WTC11 (cell line): ENCODE results near the gene PDGFRA. TPM values are rescaled to one million over a fixed set of nuclear protein-coding genes. Genes with fewer than 3 reads are reported as not detected.

ENCODE experiments used
- ATF1 ChIP-seq: sonication (generic); formaldehyde crosslinking; IDR thresholded peaks from 2 replicates; pipeline ENCODE4 v1.8.1; 2023; ENCODE audit warnings: mild to moderate bottlenecking, moderate library complexity, missing genetic modification reagents
- CREM ChIP-seq: sonication (generic); formaldehyde crosslinking; IDR thresholded peaks from 2 replicates; pipeline ENCODE4 v1.8.1; 2022; ENCODE audit warnings: mild to moderate bottlenecking, missing genetic modification reagents, moderate library complexity
- EMX1 ChIP-seq: fragments of 250-450 bp; sonication (Bioruptor Pico); IDR thresholded peaks from 2 replicates; pipeline ENCODE4 v1.8.0; 2021; ENCODE audit warnings: mild to moderate bottlenecking
- ESRRA ChIP-seq: sonication (generic); formaldehyde crosslinking; IDR thresholded peaks from 2 replicates; pipeline ENCODE4 v1.8.1; 2022; ENCODE audit warnings: mild to moderate bottlenecking, missing genetic modification reagents, borderline replicate concordance
- FOXK1 ChIP-seq: sonication (generic); formaldehyde crosslinking; IDR thresholded peaks from 2 replicates; pipeline ENCODE4 v1.8.0; 2022; ENCODE audit warnings: mild to moderate bottlenecking, moderate library complexity, missing genetic modification reagents
- FOXP1 ChIP-seq: sonication (generic); formaldehyde crosslinking; IDR thresholded peaks from 2 replicates; pipeline ENCODE4 v1.8.0; 2022; ENCODE audit warnings: missing genetic modification reagents, mild to moderate bottlenecking, moderate library complexity, borderline replicate concordance
- MLX ChIP-seq: sonication (generic); formaldehyde crosslinking; IDR thresholded peaks from 2 replicates; pipeline ENCODE4 v1.8.1; 2023; ENCODE audit warnings: mild to moderate bottlenecking, missing genetic modification reagents, moderate library complexity
- MXD4 ChIP-seq: fragments of 250-450 bp; sonication (Bioruptor Pico); IDR thresholded peaks from 2 replicates; pipeline ENCODE4 v1.8.0; 2021; ENCODE audit warnings: mild to moderate bottlenecking, moderate library complexity, borderline replicate concordance
- PRDM15 ChIP-seq: sonication (generic); formaldehyde crosslinking; IDR thresholded peaks from 2 replicates; pipeline ENCODE4 v1.8.0; 2022; ENCODE audit warnings: missing genetic modification reagents
- PRRX2 ChIP-seq: fragments of 250-450 bp; sonication (Bioruptor Pico); IDR thresholded peaks from 2 replicates; pipeline ENCODE4 v1.8.0; 2021; ENCODE audit warnings: mild to moderate bottlenecking
- RORB ChIP-seq: fragments of 250-450 bp; sonication (Bioruptor Pico); IDR thresholded peaks from 2 replicates; pipeline ENCODE4 v1.9.0; 2021; ENCODE audit warnings: mild to moderate bottlenecking
- TCF7 ChIP-seq: sonication (generic); formaldehyde crosslinking; IDR thresholded peaks from 2 replicates; pipeline ENCODE4 v1.8.0; 2022; ENCODE audit warnings: mild to moderate bottlenecking, low read depth, missing genetic modification reagents, moderate library complexity
- TP53 ChIP-seq: sonication (generic); formaldehyde crosslinking; IDR thresholded peaks from 2 replicates; pipeline ENCODE4 v1.8.1; 2023; ENCODE audit warnings: mild to moderate bottlenecking, missing genetic modification reagents
- ZNF121 ChIP-seq: sonication (generic); formaldehyde crosslinking; IDR thresholded peaks from 2 replicates; pipeline ENCODE4 v1.8.0; 2023; ENCODE audit warnings: missing genetic modification reagents
- ZNF416 ChIP-seq: fragments of 250-450 bp; sonication (Bioruptor Pico); IDR thresholded peaks from 2 replicates; pipeline ENCODE4 v1.9.0; 2021; ENCODE audit warnings: mild to moderate bottlenecking, inconsistent platforms
- ZNF423 ChIP-seq: fragments of 250-450 bp; sonication (Bioruptor Pico); IDR thresholded peaks from 2 replicates; pipeline ENCODE4 v2.1.2; 2022; ENCODE audit warnings: mild to moderate bottlenecking, moderate library complexity
- ZNF671 ChIP-seq: fragments of 250-450 bp; sonication (Bioruptor Pico); IDR thresholded peaks from 2 replicates; pipeline ENCODE4 v1.8.0; 2021; ENCODE audit warnings: mild to moderate bottlenecking
- total RNA-seq: library from RNA; stranded (reverse); gene quantifications from 3 replicates; pipeline ENCODE4 v1.2.3, GENCODE V29; 2021
- TF ChIP-seq, protein P1 (sequence below): sonication (generic); formaldehyde crosslinking; IDR thresholded peaks from 2 replicates; pipeline ENCODE4 v1.8.1; 2023; ENCODE audit warnings: mild to moderate bottlenecking, missing genetic modification reagents, borderline replicate concordance
- TF ChIP-seq, protein P2 (sequence below): sonication (generic); formaldehyde crosslinking; IDR thresholded peaks from 2 replicates; pipeline ENCODE4 v1.8.1; 2023; ENCODE audit warnings: mild to moderate bottlenecking, moderate library complexity, missing genetic modification reagents
- TF ChIP-seq, protein P3 (sequence below): fragments of 250-450 bp; sonication (Bioruptor Pico); IDR thresholded peaks from 2 replicates; pipeline ENCODE4 v1.9.0; 2021; ENCODE audit warnings: mild to moderate bottlenecking, borderline replicate concordance
- TF ChIP-seq, protein P4 (sequence below): sonication (generic); formaldehyde crosslinking; IDR thresholded peaks from 2 replicates; pipeline ENCODE4 v1.8.1; 2023; ENCODE audit warnings: mild to moderate bottlenecking, missing genetic modification reagents
- TF ChIP-seq, protein P5 (sequence below): fragments of 250-450 bp; sonication (Bioruptor Pico); IDR thresholded peaks from 2 replicates; pipeline ENCODE4 v1.8.0; 2021; ENCODE audit warnings: mild to moderate bottlenecking

The PDGFRA gene
- total RNA-seq, 1 experiment from 2014 or later = 3.3 TPM

GRCh38 chr4:54233277-54233696, 4.2 kb downstream of the PDGFRA start (continued):
- no peak for TF ChIP-seq MLX (CRISPR knock-in tag)
- TF ChIP-seq, protein P1, sequence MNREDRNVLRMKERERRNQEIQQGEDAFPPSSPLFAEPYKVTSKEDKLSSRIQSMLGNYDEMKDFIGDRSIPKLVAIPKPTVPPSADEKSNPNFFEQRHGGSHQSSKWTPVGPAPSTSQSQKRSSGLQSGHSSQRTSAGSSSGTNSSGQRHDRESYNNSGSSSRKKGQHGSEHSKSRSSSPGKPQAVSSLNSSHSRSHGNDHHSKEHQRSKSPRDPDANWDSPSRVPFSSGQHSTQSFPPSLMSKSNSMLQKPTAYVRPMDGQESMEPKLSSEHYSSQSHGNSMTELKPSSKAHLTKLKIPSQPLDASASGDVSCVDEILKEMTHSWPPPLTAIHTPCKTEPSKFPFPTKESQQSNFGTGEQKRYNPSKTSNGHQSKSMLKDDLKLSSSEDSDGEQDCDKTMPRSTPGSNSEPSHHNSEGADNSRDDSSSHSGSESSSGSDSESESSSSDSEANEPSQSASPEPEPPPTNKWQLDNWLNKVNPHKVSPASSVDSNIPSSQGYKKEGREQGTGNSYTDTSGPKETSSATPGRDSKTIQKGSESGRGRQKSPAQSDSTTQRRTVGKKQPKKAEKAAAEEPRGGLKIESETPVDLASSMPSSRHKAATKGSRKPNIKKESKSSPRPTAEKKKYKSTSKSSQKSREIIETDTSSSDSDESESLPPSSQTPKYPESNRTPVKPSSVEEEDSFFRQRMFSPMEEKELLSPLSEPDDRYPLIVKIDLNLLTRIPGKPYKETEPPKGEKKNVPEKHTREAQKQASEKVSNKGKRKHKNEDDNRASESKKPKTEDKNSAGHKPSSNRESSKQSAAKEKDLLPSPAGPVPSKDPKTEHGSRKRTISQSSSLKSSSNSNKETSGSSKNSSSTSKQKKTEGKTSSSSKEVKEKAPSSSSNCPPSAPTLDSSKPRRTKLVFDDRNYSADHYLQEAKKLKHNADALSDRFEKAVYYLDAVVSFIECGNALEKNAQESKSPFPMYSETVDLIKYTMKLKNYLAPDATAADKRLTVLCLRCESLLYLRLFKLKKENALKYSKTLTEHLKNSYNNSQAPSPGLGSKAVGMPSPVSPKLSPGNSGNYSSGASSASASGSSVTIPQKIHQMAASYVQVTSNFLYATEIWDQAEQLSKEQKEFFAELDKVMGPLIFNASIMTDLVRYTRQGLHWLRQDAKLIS (CRISPR knock-in tag) = no peak
- TF ChIP-seq FOXP1 (CRISPR knock-in tag) = no peak
- no peak for TF ChIP-seq EMX1
- TF ChIP-seq RORB (CRISPR knock-in tag) = no peak
- TF ChIP-seq, protein P2, sequence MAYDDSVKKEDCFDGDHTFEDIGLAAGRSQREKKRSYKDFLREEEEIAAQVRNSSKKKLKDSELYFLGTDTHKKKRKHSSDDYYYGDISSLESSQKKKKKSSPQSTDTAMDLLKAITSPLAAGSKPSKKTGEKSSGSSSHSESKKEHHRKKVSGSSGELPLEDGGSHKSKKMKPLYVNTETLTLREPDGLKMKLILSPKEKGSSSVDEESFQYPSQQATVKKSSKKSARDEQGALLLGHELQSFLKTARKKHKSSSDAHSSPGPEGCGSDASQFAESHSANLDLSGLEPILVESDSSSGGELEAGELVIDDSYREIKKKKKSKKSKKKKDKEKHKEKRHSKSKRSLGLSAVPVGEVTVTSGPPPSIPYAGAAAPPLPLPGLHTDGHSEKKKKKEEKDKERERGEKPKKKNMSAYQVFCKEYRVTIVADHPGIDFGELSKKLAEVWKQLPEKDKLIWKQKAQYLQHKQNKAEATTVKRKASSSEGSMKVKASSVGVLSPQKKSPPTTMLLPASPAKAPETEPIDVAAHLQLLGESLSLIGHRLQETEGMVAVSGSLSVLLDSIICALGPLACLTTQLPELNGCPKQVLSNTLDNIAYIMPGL (CRISPR knock-in tag) = peak; percentile 97
- TF ChIP-seq PRRX2 = no peak
- peak; percentile 80; the same call in 1 of the 2 replicates for TF ChIP-seq ZNF416 (CRISPR knock-in tag)
- TF ChIP-seq, protein P3, sequence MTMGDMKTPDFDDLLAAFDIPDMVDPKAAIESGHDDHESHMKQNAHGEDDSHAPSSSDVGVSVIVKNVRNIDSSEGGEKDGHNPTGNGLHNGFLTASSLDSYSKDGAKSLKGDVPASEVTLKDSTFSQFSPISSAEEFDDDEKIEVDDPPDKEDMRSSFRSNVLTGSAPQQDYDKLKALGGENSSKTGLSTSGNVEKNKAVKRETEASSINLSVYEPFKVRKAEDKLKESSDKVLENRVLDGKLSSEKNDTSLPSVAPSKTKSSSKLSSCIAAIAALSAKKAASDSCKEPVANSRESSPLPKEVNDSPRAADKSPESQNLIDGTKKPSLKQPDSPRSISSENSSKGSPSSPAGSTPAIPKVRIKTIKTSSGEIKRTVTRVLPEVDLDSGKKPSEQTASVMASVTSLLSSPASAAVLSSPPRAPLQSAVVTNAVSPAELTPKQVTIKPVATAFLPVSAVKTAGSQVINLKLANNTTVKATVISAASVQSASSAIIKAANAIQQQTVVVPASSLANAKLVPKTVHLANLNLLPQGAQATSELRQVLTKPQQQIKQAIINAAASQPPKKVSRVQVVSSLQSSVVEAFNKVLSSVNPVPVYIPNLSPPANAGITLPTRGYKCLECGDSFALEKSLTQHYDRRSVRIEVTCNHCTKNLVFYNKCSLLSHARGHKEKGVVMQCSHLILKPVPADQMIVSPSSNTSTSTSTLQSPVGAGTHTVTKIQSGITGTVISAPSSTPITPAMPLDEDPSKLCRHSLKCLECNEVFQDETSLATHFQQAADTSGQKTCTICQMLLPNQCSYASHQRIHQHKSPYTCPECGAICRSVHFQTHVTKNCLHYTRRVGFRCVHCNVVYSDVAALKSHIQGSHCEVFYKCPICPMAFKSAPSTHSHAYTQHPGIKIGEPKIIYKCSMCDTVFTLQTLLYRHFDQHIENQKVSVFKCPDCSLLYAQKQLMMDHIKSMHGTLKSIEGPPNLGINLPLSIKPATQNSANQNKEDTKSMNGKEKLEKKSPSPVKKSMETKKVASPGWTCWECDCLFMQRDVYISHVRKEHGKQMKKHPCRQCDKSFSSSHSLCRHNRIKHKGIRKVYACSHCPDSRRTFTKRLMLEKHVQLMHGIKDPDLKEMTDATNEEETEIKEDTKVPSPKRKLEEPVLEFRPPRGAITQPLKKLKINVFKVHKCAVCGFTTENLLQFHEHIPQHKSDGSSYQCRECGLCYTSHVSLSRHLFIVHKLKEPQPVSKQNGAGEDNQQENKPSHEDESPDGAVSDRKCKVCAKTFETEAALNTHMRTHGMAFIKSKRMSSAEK (CRISPR knock-in tag) = no peak
- TF ChIP-seq ATF1 (CRISPR knock-in tag) = no peak
- no peak for TF ChIP-seq ZNF121 (CRISPR knock-in tag)
- no peak for TF ChIP-seq TP53
- peak; percentile 77 for TF ChIP-seq ZNF423 (CRISPR knock-in tag)
- TF ChIP-seq PRDM15 (CRISPR knock-in tag) = no peak
- TF ChIP-seq, protein P4, sequence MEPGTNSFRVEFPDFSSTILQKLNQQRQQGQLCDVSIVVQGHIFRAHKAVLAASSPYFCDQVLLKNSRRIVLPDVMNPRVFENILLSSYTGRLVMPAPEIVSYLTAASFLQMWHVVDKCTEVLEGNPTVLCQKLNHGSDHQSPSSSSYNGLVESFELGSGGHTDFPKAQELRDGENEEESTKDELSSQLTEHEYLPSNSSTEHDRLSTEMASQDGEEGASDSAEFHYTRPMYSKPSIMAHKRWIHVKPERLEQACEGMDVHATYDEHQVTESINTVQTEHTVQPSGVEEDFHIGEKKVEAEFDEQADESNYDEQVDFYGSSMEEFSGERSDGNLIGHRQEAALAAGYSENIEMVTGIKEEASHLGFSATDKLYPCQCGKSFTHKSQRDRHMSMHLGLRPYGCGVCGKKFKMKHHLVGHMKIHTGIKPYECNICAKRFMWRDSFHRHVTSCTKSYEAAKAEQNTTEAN (CRISPR knock-in tag) = no peak
- no peak for TF ChIP-seq TCF7 (CRISPR knock-in tag)
- no peak for TF ChIP-seq CREM (CRISPR knock-in tag)
- peak; percentile 33; the same call in 1 of the 2 replicates for TF ChIP-seq FOXK1 (CRISPR knock-in tag)
- no peak for TF ChIP-seq MXD4 (CRISPR knock-in tag)
- TF ChIP-seq, protein P5, sequence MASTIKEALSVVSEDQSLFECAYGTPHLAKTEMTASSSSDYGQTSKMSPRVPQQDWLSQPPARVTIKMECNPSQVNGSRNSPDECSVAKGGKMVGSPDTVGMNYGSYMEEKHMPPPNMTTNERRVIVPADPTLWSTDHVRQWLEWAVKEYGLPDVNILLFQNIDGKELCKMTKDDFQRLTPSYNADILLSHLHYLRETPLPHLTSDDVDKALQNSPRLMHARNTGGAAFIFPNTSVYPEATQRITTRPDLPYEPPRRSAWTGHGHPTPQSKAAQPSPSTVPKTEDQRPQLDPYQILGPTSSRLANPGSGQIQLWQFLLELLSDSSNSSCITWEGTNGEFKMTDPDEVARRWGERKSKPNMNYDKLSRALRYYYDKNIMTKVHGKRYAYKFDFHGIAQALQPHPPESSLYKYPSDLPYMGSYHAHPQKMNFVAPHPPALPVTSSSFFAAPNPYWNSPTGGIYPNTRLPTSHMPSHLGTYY (CRISPR knock-in tag) = no peak
- TF ChIP-seq ESRRA (CRISPR knock-in tag) = 0 out of 2 replicates have a peak, but pooled peaks have one; percentile 22
- no peak for TF ChIP-seq ZNF671
